H9 (cell line): Measurements from ENCODE around the gene C2orf78. TPM values are rescaled to one million over a fixed set of nuclear protein-coding genes. Genes with fewer than 3 reads are reported as not detected.
"Not testable (repeated sequence)": the region's sequence is repeated elsewhere in the genome, so short reads cannot be mapped to it uniquely, and the experiment has no call there.

ENCODE experiments used
- DNase-seq: peaks from one replicate; pipeline ENCODE4 v3.0.0-alpha.2; 2017
- H2AFZ ChIP-seq: one replicate; pipeline ENCODE4 v1.6.1; 2013; ENCODE audit warnings: mild to moderate bottlenecking, low read length, control low read depth, moderate library complexity
- H2AK5ac ChIP-seq: 2 replicates; pipeline ENCODE4 v1.6.1; 2013; ENCODE audit warnings: low read length, control low read depth, mixed read lengths; ENCODE audit not compliant: insufficient read length
- H2BK120ac ChIP-seq: one replicate; pipeline ENCODE4 v1.6.1; 2013; ENCODE audit warnings: low read depth, mild to moderate bottlenecking, low read length, control low read depth, inconsistent platforms; ENCODE audit not compliant: poor library complexity, severe bottlenecking
- H2BK12ac ChIP-seq: 2 replicates; pipeline ENCODE4 v1.6.1; 2013; ENCODE audit warnings: low read length, control low read depth, mixed read lengths, low read depth; ENCODE audit not compliant: insufficient read length
- H2BK15ac ChIP-seq: 2 replicates; pipeline ENCODE4 v1.6.1; 2013; ENCODE audit warnings: low read depth, low read length, control low read depth
- H2BK20ac ChIP-seq: one replicate; pipeline ENCODE4 v1.6.1; 2013; ENCODE audit warnings: low read depth, mild to moderate bottlenecking, low read length, control low read depth, inconsistent platforms; ENCODE audit not compliant: poor library complexity, severe bottlenecking
- H2BK5ac ChIP-seq: 2 replicates; pipeline ENCODE4 v1.6.1; 2013; ENCODE audit warnings: low read length, control low read depth, mixed read lengths; ENCODE audit not compliant: insufficient read length
- H3K14ac ChIP-seq: 2 replicates; pipeline ENCODE4 v1.6.1; 2013; ENCODE audit warnings: low read length, control low read depth; ENCODE audit not compliant: insufficient read depth
- H3K18ac ChIP-seq: 2 replicates; pipeline ENCODE4 v1.6.1; 2013; ENCODE audit warnings: low read depth, mild to moderate bottlenecking, mixed read lengths, low read length, control low read depth; ENCODE audit not compliant: insufficient read length
- H3K23ac ChIP-seq: 2 replicates; pipeline ENCODE4 v1.6.1; 2013; ENCODE audit warnings: low read length, control low read depth, mixed read lengths, low read depth; ENCODE audit not compliant: insufficient read length
- H3K23me2 ChIP-seq: 2 replicates; pipeline ENCODE4 v1.6.1; 2013; ENCODE audit warnings: low read depth, mild to moderate bottlenecking, mixed read lengths, low read length, control low read depth; ENCODE audit not compliant: insufficient read length, poor library complexity, severe bottlenecking
- H3K27ac ChIP-seq: 2 replicates; pipeline ENCODE4 v1.5.1; 2013; ENCODE audit warnings: low read length, control low read depth, mixed read lengths, low read depth; ENCODE audit not compliant: insufficient read length
- H3K27me3 ChIP-seq: 2 replicates; pipeline ENCODE4 v1.6.1; 2013; ENCODE audit warnings: low read length, control low read depth, inconsistent platforms; ENCODE audit not compliant: insufficient read depth
- H3K4ac ChIP-seq: 2 replicates; pipeline ENCODE4 v1.6.1; 2013; ENCODE audit warnings: low read depth, mild to moderate bottlenecking, control low read depth, inconsistent platforms, low read length, moderate library complexity
- H3K4me1 ChIP-seq: 2 replicates; pipeline ENCODE4 v1.6.1; 2013; ENCODE audit warnings: low read length, control low read depth, inconsistent platforms; ENCODE audit not compliant: insufficient read depth
- H3K4me2 ChIP-seq: 2 replicates; pipeline ENCODE4 v1.6.1; 2013; ENCODE audit warnings: low read length, control low read depth, mixed read lengths; ENCODE audit not compliant: insufficient read length, insufficient read depth
- H3K56ac ChIP-seq: 2 replicates; pipeline ENCODE4 v1.6.1; 2013; ENCODE audit warnings: low read depth, mild to moderate bottlenecking, mixed read lengths, low read length, control low read depth; ENCODE audit not compliant: insufficient read length
- H3K79me1 ChIP-seq: 2 replicates; pipeline ENCODE4 v1.6.1; 2013; ENCODE audit warnings: low read depth, mild to moderate bottlenecking, moderate library complexity, low read length, control low read depth, inconsistent platforms; ENCODE audit not compliant: insufficient read depth, poor library complexity, severe bottlenecking
- H3K79me2 ChIP-seq: 2 replicates; pipeline ENCODE4 v1.6.1; 2013; ENCODE audit warnings: low read length, control low read depth, inconsistent platforms; ENCODE audit not compliant: insufficient read depth
- H3K9ac ChIP-seq: 2 replicates; pipeline ENCODE4 v1.6.1; 2013; ENCODE audit warnings: low read length, control low read depth, mixed read lengths; ENCODE audit not compliant: insufficient read length; ENCODE audit errors: extremely low read depth
- H3K9me3 ChIP-seq: one replicate; pipeline ENCODE4 v1.6.1; 2013; ENCODE audit warnings: low read depth, low read length, inconsistent platforms; ENCODE audit not compliant: control insufficient read depth
- H3T11ph ChIP-seq: one replicate; pipeline ENCODE4 v1.6.1; 2013; ENCODE audit warnings: mild to moderate bottlenecking, low read length, control low read depth, inconsistent platforms
- H4K20me1 ChIP-seq: one replicate; pipeline ENCODE4 v1.6.1; 2013; ENCODE audit not compliant: control insufficient read depth, insufficient read length, insufficient read depth
- H4K5ac ChIP-seq: 2 replicates; pipeline ENCODE4 v1.6.1; 2013; ENCODE audit warnings: low read depth, mild to moderate bottlenecking, mixed read lengths, low read length, control low read depth; ENCODE audit not compliant: insufficient read length
- H4K8ac ChIP-seq: replicated peaks from 2 replicates; pipeline ENCODE4 v1.6.1; 2013; ENCODE audit warnings: low read length, control low read depth, mixed read lengths, low read depth; ENCODE audit not compliant: insufficient read length
- H4K91ac ChIP-seq: 2 replicates; pipeline ENCODE4 v1.6.1; 2013; ENCODE audit warnings: low read depth, mild to moderate bottlenecking, moderate library complexity, mixed read lengths, low read length, control low read depth; ENCODE audit not compliant: insufficient read length
- H3K27ac Mint-ChIP-seq, 3 experiments: 2 replicates in 2 of 3; 3 replicates in 1 of 3; pipeline ENCODE4 v1.8.0; 2020 to 2021; ENCODE audit warnings: mixed read lengths in 3 of 3, mild to moderate bottlenecking in 1 of 3, moderate library complexity in 1 of 3
- H3K27me3 Mint-ChIP-seq: 2 replicates; pipeline ENCODE4 v1.8.0; 2021; ENCODE audit warnings: low read depth, mild to moderate bottlenecking, moderate library complexity, mixed read lengths
- H3K36me3 Mint-ChIP-seq, 3 experiments: 2 replicates in 2 of 3; 3 replicates in 1 of 3; pipeline ENCODE4 v1.8.0; 2020 to 2021; ENCODE audit warnings: low read depth in 3 of 3, mixed read lengths in 3 of 3; ENCODE audit not compliant: insufficient read depth in 1 of 3
- H3K4me1 Mint-ChIP-seq, 2 experiments: 2 replicates each; pipeline ENCODE4 v1.8.0; 2020; ENCODE audit warnings: mixed read lengths in 2 of 2
- H3K4me3 Mint-ChIP-seq, 2 experiments: 2 replicates in 1 of 2; 3 replicates in 1 of 2; pipeline ENCODE4 v1.8.0; 2020 to 2021; ENCODE audit warnings: mild to moderate bottlenecking in 2 of 2, mixed read lengths in 2 of 2, moderate library complexity in 1 of 2
- H3K9me3 Mint-ChIP-seq, 2 experiments: 2 replicates in 1 of 2; 3 replicates in 1 of 2; pipeline ENCODE4 v1.8.0; 2020; ENCODE audit warnings: mild to moderate bottlenecking in 2 of 2, mixed read lengths in 2 of 2, moderate library complexity in 1 of 2
- WGBS: extraction: QIAGEN DNeasy Blood & Tissue Kit; methylation state at CpG from one replicate; pipeline ENCODE4 v1.1.7; 2013; ENCODE audit warnings: missing lambda C conversion rate, low lambda C conversion rate, mixed read lengths; ENCODE audit not compliant: insufficient read length; ENCODE audit errors: extremely low coverage; 5-methylcytosine and 5-hydroxymethylcytosine counted together
- total RNA-seq: library from RNA; stranded (reverse); gene quantifications from 2 replicates; pipeline ENCODE4 v1.2.1, GENCODE V29; 2021
- TF ChIP-seq, protein P1 (sequence below): fragments of 200-600 bp; sonication (generic); conservative IDR thresholded peaks from 3 replicates; pipeline ENCODE4 v1.8.0; 2021; ENCODE audit warnings: antibody characterized with exemption, mild to moderate bottlenecking

C2orf78 gene
- total RNA-seq, 1 experiment from 2014 or later = 0.09 TPM

DNA sequence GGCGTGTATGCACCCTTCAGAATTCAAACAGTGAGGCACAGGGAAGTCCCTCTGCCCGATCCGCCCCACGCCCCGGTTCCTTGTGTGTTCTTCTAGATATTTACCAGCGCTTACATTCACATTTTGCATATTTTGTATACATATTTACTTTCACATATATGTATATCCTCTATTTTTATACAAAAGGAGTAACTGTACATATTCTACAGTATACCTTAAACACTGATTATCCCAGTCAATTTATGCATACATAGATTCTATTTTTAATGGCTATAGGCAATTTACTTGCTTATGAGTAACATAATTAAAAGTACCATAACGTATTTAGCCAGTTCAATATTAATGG is 3.8 kb upstream of the C2orf78 start:
- peak overlapping the region; percentile 99 for H3K4me3 Mint-ChIP-seq
- Histone ChIP-seq H4K91ac (no peak overlapping the region), H2AK5ac (no peak overlapping the region), H3K4me2 (peak overlapping the region; percentile 94), H3K4ac (no peak overlapping the region), H2BK15ac (no peak overlapping the region), H4K8ac (no peak overlapping the region), H3K79me2 (no peaks in the 10 kb centered on the region; the same call in 1 of the 2 replicates), H2AFZ (no peak overlapping the region), H3K23ac (no peak overlapping the region), H3K56ac (no peak overlapping the region), H3K23me2 (peaks cover 4% of the 10 kb centered on the region), H2BK12ac (no peak overlapping the region), H2BK5ac (no peak overlapping the region), H4K5ac (no peak overlapping the region), H2BK120ac (no peak overlapping the region), H3K27ac (no peak overlapping the region), H4K20me1 (no peaks in the 10 kb centered on the region), H3K9ac (no peak overlapping the region), H3K14ac (no peak overlapping the region), H3K79me1 (no peaks in the 10 kb centered on the region), H3T11ph (no peak overlapping the region), H3K18ac (no peak overlapping the region), H3K27me3 (no peaks in the 10 kb centered on the region), H2BK20ac (no peak overlapping the region), H3K4me1 (no peaks in the 10 kb centered on the region), H3K9me3 (no peaks in the 10 kb centered on the region)
- peaks cover 4 to 27% (median 18%) of the 10 kb centered on the region in 3 experiments; a peak in 6 of 7 replicates for H3K36me3 Mint-ChIP-seq
- H3K27me3 Mint-ChIP-seq = no peaks in the 10 kb centered on the region; the same call in 1 of the 2 replicates
- TF ChIP-seq, protein P1, sequence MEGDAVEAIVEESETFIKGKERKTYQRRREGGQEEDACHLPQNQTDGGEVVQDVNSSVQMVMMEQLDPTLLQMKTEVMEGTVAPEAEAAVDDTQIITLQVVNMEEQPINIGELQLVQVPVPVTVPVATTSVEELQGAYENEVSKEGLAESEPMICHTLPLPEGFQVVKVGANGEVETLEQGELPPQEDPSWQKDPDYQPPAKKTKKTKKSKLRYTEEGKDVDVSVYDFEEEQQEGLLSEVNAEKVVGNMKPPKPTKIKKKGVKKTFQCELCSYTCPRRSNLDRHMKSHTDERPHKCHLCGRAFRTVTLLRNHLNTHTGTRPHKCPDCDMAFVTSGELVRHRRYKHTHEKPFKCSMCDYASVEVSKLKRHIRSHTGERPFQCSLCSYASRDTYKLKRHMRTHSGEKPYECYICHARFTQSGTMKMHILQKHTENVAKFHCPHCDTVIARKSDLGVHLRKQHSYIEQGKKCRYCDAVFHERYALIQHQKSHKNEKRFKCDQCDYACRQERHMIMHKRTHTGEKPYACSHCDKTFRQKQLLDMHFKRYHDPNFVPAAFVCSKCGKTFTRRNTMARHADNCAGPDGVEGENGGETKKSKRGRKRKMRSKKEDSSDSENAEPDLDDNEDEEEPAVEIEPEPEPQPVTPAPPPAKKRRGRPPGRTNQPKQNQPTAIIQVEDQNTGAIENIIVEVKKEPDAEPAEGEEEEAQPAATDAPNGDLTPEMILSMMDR = no peak
- no peak for DNase-seq
- no peaks in the 10 kb centered on the region for H3K9me3 Mint-ChIP-seq
- WGBS = no CpG with 5 or more reads among the region's 7 CpGs
- peaks cover 9% of the 10 kb centered on the region in 2 experiments for H3K4me1 Mint-ChIP-seq
- H3K27ac Mint-ChIP-seq = peak overlapping the region in 1 of 3 experiments; percentile 77; a peak in 1 of 7 replicates

DNA sequence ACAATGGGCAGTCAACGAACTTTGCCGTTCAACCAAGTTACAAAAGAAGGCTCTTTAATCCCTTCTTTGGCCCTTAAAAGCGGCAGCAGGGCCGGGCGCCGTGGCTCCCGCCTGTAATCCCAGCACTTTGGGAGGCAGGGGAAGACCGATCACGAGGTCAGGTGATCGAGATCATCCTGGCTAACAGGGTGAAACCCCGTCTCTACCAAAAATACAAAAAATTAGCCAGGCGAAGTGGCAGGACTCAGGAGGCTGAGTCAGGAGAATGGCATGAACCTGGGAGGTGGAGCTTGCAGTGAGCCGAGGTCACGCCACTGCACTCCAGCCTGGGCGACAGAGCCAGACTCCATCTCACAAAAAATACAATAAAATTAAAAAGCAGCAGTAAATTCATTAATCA is 581 bp upstream of the C2orf78 start:
- not testable (repeated sequence) for H4K20me1 ChIP-seq, H3K56ac ChIP-seq, H3K9me3 Mint-ChIP-seq, H3K27me3 ChIP-seq, H3K27ac Mint-ChIP-seq, H3T11ph ChIP-seq, H3K23me2 ChIP-seq, H2AK5ac ChIP-seq, H3K4me1 ChIP-seq, H3K27ac ChIP-seq, H4K91ac ChIP-seq, H3K36me3 Mint-ChIP-seq, H2BK5ac ChIP-seq, H3K14ac ChIP-seq, H2BK20ac ChIP-seq, H4K5ac ChIP-seq, H2BK12ac ChIP-seq, H3K4ac ChIP-seq, H4K8ac ChIP-seq, H3K9me3 ChIP-seq, H3K4me2 ChIP-seq, H3K4me3 Mint-ChIP-seq, H3K27me3 Mint-ChIP-seq, H3K9ac ChIP-seq, H3K23ac ChIP-seq, H3K18ac ChIP-seq, H2BK120ac ChIP-seq, H2BK15ac ChIP-seq, H3K4me1 Mint-ChIP-seq, H3K79me1 ChIP-seq, H3K79me2 ChIP-seq
- WGBS = no CpG with 5 or more reads among the region's 15 CpGs
- DNase-seq = peak; percentile 29
- peak overlapping the region; percentile 62 for H2AFZ ChIP-seq
